G401 (cell line): Measurements from ENCODE around the gene INAVA. TPM values are rescaled to one million over a fixed set of nuclear protein-coding genes. Genes with fewer than 3 reads are reported as not detected.

Source experiments
- DNase-seq: peaks from one replicate; pipeline ENCODE4 v3.0.0-alpha.2; 2015; ENCODE audit warnings: low spot score
- in situ Hi-C: cut with HindIII; loops from 2 replicates; pipeline ENCODE4 v1.10.0; 2016; ENCODE audit warnings: low sequenced_read_pairs, mixed read lengths
- total RNA-seq: library from RNA; depleted of rRNA; stranded (reverse); fragments of >200 nt; shearing (Covaris generic); gene quantifications from 2 replicates; pipeline ENCODE4 v1.2.3, GENCODE V29; 2014

Gene INAVA
- total RNA-seq, 1 experiment from 2014 or later, result 54.7 TPM

- DNase-seq, result no peak
- in situ Hi-C loops, result no loop called here
Observed at GRCh38 chr1:200874694-200875093, 20.0 kb upstream of the INAVA start.

GRCh38 chr1:200875416-200875815, 19.3 kb upstream of the INAVA start:
- in situ Hi-C loops, result no loop called here
- DNase-seq, result no peak

GRCh38 chr1:200877010-200877409, 17.7 kb upstream of the INAVA start:
- no peak for DNase-seq
- in situ Hi-C loops, result no loop called here

GRCh38 chr1:200877839-200878551, 16.7 kb upstream of the INAVA start:
- in situ Hi-C loops, result no loop called here
- no peak for DNase-seq

GRCh38 chr1:200880212-200880611, 14.5 kb upstream of the INAVA start:
- DNase-seq, result no peak
- in situ Hi-C loops, result no loop called here

- DNase-seq, result no peak
- in situ Hi-C loops, result no loop called here
Observed at GRCh38 chr1:200883118-200883517, 11.6 kb upstream of the INAVA start.

GRCh38 chr1:200885623-200886402, 8.9 kb upstream of the INAVA start:
- DNase-seq, result no peak
- in situ Hi-C loops, result no loop called here

GRCh38 chr1:200886594-200886993, 8.1 kb upstream of the INAVA start:
- in situ Hi-C loops, result no loop called here
- DNase-seq, result no peak

GRCh38 chr1:200887036-200887435, 7.7 kb upstream of the INAVA start:
- in situ Hi-C loops, result no loop called here
- DNase-seq, result no peak

GRCh38 chr1:200887772-200888348, 6.8 kb upstream of the INAVA start:
- no peak for DNase-seq
- in situ Hi-C loops, result no loop called here

- in situ Hi-C loops, result no loop called here
- DNase-seq, result no peak
Observed at GRCh38 chr1:200888349-200888838, 6.3 kb upstream of the INAVA start.

GRCh38 chr1:200889571-200889970, 5.1 kb upstream of the INAVA start:
- in situ Hi-C loops, result no loop called here
- no peak for DNase-seq

GRCh38 chr1:200890027-200890426, 4.7 kb upstream of the INAVA start:
- in situ Hi-C loops, result no loop called here
- no peak for DNase-seq

GRCh38 chr1:200890818-200891773, 3.6 kb upstream of the INAVA start:
- peak; percentile 34 for DNase-seq
- in situ Hi-C loops, result no loop called here

GRCh38 chr1:200891774-200892157, 2.9 kb upstream of the INAVA start:
- DNase-seq, result no peak
- in situ Hi-C loops, result no loop called here

- in situ Hi-C loops, result no loop called here
Observed at GRCh38 chr1:200892546-200892945, 2.2 kb upstream of the INAVA start.

GRCh38 chr1:200892958-200893357, 1.7 kb upstream of the INAVA start:
- in situ Hi-C loops, result no loop called here
- DNase-seq, result no peak

More at GRCh38 chr1:200892546-200892945, 2.2 kb upstream of the INAVA start:
- DNase-seq, result no peak

GRCh38 chr1:200893411-200893901, 1.2 kb upstream of the INAVA start:
- DNase-seq, result no peak
- in situ Hi-C loops, result no loop called here

- DNase-seq, result no peak
- in situ Hi-C loops, result no loop called here
Observed at GRCh38 chr1:200895443-200895789, 716 bp downstream of the INAVA start.
